HTERT RPE-1 (cell line): ENCODE measurements around the gene LMAN2.

Source experiments
- in situ Hi-C: fragments of 300-500 bp; cut with MboI; formaldehyde crosslinking; loops from 4 replicates; pipeline ENCODE4 v1.14.3; 2020; ENCODE audit warnings: low sequenced_read_pairs

LMAN2 gene

DNA sequence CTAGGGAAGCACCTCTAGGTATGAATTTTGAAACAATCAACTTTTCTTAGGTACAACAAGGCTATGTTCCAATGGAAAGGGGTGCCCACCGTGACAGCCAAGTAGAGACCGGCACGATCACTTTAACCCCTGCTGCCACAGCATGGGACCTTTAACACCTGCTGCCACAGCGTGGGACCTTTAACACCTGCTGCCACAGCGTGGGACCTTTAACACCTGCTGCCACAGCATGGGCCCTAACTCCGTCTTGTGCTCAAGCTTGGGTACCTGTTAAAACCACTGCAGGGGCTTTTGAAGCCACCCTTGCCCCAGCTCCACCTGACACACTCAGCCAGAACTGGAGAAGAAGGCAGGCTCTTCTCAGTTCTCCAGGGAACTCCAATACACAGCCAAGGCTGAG lies 21.6 kb downstream of the LMAN2 start:
- in situ Hi-C loops = no loop called here

DNA sequence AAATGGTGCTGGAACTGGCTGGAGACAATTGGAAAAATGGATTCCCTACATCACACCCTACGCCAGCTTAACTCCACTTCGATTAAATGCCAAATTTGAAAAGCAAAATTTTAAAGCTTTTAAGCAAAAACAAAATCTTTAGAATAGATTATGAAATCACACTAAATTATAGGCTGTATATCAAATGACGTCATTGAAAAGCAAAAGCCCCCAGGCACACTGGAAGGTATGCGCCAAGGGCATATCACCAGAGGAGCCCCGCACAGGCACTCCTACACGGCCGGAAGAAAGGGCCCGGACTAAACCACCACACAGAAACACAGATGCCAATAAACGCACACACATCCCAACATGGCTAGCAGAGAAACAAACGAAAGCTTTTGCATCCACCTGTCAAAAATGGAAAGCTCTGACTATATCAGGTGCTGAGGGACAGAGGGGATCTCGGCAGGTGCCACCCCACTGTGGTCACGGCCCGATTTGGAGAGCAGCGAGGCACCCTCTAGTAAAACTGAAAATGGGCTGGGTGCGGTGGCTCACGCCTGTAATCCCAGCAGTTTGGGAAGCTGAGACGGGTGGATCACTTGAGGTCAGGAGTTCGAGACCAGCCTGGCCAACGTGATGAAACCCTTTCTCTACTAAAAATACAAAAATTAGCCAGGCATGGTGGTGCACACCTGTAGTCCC lies 22.8 kb downstream of the LMAN2 start:
- in situ Hi-C loops = no loop called here

DNA sequence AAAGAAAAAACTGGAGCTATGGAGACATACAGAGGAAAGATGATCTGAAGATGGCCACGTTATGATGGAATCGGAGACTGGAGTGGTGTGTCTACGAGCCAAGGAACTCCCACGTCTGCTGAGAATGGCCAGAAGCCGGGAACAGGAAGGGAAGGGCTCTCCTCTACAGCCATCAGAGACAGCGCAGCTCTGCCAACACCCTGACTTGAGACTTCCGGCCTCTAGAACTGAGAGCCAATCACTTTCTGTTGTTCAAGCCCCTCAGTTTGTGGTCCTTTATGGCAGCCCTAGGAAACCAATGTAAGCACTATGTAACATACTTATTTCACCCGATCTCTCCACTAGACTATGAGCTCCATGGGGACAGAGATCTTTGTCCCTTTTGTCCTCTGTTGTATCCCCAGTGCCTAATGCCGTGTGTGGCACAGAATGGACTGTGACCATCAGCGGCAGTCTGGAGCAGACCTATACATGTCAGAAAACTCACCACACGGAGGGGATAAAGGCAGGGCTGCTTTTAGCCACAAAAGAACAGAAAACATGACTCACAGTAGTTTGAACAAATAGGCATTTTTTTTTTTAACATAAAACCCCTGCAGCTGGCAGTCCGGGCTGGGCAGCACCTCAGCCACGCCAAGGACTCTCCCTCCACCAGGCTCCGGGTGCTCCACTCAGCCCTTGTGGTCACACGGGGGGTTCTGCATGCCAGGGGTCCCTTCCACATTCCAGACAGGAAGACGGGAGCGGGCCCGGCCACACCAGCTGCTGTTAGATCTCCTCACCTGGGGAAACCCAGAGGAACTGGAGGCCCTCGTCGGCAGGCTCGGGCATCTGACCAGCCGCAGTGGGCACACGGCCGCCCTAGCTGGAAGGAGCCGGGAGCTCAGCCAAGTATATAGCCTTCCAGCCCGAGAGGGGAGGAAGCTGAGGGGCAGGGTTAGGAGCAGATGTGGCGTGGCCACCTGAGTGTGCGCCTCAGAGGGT lies 23.6 kb downstream of the LMAN2 start:
- in situ Hi-C loops = no loop called here

DNA sequence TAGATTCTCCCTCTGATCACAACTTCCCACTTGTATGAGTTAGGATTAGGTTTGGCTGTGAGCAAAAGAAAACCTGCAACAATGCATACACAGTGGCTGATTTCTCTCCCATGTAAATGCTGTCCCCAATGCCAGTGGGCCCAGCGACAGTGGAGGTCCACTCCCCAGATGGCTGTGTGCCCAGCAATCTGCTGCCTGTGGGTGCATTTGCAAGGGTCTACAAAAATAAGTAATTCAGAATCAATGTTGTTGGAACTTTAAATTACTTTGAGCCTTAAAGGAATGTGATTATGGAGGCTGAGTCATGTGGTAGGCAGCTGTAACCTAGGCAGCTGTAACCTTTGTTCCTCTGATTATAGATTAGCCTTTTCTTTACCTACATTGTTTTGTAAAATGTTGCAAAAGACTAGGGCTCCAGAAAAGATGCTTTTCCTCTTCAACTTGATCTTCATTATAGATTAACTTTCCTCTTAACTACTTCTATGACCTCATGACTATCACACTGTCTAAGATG lies 25.5 kb downstream of the LMAN2 start:
- in situ Hi-C loops = no loop called here

DNA sequence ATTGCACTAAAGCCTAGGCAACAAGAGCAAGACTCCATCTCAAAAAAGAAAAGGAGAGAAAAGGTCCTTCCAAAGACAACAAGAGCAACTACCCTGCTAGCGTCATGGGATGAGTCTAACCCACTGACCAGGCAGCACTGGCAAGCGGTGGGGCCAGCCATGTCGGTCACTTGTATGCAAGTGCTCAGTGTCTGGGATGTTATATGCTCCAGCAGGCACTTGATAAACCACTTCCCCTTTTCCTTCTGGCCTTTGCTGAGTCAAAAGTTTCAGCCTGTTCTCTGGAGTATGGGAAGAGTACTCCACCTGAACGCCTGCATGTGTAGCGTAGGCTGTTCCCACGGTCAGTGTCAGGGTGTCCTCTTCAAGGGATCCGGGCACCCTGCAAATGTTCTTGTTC lies 30.6 kb downstream of the LMAN2 start:
- in situ Hi-C loops = no loop called here

DNA sequence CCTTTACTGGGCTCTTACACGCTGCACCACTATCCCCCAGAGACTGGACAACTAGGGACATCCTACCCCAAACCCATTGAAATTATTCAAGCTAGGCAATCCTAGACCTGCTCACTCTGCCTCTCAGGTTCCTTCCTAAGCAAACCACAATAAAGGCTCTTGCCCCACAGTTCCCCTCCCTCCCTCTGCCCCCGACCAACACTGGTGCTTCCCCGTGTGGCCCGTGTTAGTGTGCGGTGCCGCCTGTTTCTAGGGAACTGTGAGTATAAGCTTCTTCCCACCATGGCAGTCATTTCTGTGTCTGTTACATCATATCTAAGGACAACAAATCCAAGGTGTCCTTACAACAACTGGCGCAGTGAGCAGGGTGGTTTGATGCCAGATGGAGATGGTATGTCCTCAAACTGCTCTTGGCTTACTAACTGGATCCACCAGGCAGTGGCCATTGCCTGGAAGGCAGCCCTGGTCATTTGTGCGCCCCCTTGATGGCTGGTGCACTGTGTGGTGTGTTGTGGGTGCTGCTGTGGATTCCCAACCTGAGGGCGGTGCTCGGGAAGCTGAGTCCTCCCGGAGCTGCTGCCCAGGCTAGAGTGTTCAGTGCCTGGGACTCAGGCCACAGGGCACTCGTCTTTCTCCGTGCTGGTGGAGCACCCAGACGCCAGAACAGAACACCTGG lies 31.4 kb downstream of the LMAN2 start:
- in situ Hi-C loops = no loop called here

DNA sequence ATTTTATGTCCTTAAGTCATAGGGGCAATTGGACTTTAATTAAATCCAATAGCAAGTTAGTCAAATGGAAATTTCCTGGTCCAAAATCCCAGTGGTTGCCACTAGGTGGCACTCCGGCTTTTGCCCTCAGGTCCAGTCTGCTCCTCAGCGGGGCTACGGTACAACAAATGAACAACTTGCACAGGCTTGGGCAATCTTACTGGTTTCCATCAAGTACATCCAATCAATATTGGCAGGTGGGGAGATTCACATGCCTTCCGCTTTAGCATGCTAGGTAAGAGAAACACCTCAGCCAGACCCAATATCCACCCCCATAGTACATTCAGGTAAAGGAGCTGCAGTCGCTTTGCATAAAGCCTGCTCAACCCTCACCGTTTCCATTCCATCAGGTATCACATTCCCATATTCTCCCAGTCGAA lies 33.5 kb downstream of the LMAN2 start:
- in situ Hi-C loops = no loop called here

DNA sequence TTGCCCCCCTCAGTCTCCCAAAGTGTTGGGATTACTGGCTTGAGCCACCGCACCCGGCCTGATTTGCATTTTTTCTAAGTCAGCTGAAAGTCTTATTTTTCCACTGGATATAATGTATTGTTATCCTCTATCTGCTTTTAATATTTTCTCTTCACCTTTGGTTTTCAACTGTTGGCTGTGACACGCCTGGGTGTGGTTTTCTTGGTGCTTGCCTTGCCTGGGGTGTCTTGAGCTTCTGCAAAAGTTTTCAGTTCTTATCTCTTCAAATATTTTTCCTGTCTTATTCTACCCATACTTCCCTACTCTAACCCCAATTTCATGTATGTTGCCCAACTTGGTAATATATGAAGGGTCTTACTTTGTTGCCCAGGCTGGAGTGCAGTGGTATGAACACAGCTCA lies 35.5 kb downstream of the LMAN2 start:
- in situ Hi-C loops = no loop called here

DNA sequence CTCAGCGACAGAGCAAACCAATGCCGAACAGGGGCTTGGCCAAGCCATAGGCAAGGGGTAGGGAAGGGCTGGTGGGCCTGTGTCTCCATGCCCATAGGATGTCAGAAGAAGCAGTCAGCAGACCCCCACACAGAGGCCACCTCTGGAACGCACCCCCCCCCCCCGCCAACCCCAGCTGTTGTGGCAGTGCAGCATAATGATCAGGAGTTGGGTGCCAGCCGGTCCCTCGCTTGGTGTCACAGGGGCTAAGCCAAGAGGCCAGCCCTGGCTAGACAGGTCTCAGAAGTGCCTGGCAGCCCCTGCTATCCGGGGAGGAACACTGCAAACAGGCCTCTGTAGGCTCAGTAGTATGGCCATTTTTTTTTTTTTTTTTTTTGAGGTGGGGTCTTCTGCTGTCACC lies 36.1 kb downstream of the LMAN2 start:
- in situ Hi-C loops = no loop called here

DNA sequence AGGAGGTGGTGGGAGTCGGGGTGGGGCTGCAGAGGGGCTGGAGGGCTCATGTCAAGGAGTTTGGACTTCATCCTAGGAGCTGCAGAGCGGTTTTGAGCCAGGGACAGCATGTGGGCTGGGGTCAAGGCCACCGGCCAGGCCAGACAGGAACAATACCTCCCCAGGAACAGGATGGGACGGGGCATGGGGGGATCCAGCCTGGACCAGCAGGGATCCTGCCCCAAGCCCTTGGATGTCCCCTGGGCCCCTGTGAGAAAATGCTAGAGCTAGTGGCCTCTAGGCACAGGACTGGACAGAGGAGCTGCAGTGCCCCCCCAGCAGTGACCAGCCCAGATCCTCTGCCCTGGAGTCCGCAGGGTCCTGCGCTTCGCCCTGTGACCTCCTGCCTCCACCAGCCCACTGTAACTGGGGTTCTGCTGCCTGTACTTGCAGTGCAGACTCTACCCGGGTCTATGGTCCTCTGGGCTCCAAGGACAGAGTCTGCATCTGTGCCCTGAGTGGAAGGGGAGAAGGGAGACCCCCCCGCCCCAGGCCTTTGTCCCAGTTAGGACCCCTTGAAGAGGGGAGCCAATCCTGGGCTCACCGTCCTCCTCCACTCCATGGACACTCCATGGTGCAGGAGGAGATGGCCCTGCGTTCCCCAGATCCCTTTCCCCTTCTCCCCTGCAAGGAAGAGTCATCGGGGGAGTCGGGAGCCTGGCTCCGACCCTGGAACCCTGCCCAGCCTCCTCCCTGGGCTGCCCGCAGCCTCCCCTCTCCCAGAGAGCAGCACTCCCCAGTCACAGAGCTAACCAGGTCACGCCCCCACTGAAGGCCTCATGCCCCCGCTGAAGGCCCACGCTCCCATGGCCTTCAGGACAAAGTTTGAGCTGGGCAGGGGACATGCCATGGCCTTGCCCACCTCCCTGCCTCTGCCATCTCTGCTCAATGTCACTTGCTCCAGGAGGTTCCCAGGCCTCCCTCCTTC lies 36.8 kb downstream of the LMAN2 start:
- in situ Hi-C loops = no loop called here

DNA sequence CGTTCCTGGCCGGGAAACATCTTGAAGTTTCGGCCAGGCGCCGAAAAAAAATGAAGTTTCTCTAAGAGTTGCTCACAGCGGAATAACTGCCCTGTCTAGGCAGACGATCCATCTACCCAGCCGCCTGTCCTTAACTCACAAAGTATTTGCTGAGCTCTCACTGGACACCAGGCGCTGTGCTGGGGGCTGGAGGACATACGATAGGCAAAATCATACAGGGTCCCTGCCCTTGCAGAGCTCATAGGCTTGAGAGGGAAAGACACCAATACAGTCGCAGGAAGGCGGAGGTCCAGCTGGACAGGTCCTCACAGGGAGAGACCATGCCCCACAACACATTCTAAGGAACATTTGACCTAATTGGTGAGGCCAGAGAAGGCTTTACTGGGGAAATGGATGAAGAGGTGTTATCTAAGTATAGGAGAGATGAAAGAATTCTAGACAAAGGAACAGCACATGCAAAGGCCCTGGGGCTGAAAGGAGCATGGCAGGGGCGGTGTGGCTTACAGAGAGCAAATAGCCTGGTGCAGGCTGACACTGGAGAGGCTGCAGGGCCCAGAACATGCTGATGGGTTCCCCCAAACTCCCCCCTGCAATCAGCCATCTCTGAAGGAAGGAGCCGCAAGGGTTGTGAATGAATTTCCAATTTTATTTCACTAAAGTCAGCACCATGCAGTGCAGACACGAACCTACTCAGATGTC lies 37.8 kb downstream of the LMAN2 start:
- in situ Hi-C loops = no loop called here

DNA sequence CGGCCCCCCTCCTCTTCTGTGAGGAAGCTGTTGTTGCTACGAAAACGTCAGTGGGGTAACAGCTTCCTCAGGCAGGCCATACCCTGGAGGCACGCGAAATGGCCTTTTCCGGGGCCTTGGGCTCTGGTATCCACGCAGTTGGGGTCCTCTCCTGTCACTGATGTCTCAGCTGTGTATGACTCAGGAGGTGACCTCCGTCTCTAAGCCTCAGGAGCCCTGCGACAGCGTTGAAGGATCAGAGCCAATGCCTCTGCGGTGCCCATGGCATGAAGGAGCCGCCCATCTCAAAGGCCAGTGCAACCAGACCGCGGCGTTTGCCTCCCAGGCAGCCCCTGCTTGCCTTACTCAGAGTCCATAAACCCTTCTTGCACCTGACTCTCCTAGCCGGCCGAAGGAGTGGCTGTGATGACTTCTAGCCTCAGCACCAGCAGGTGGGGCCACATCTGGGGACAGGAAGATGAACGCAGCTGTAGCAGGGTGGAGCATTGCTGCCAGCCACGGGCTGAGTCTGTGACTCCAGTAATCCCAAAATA lies 38.8 kb downstream of the LMAN2 start:
- in situ Hi-C loops = no loop called here

DNA sequence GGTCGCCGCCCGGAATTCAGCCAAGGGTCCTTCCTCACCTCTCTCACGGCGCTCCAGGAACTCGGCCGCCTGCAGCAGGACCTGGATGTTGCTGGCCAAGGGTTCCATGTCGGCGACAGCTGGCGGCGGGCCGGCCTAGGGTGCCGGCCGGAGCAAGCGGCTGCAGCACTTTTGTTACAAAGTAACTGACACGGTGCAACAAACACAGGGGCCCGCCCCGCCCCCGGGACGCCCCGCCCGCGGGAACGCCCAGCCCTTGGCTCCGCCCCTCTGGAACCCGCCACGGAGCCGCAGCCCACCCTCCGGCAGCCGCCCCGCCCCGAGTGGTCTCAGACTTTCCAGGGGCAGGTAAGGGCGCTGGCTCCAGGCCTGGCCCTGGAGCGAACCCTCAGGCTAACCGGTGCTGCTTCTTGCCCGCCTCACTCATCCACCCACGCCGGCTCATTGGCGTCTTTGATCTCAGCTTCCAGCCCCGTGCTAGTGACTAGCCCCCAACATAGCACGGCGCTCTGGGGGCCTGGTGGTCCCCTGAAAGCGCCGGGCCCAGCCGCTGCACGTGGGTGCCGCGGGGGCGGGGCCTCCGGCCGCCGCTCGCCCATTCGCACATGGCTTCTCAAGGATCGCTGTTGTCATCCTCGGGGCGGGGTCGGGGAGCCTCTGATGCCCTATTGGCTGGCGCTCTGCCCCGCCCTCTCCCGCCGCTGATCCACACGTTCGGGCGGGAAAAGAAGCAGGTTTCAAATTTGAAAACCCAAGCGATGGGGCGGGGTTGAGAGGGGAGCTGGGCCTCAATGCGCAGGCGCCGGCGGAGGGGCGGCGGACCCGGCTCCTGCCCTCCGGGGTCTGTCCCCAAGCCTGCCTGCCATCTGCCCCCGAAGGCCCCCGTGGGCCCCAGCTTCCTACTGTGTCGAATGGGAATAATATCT lies 39.5 kb downstream of the LMAN2 start, which contains the start of gene MXD3:
MXD3 (minus strand) TSS at position 176 of the 926 bp plus-strand sequence; CDS start at position 108, 68 bp downstream.
- in situ Hi-C loops = no loop called here

DNA sequence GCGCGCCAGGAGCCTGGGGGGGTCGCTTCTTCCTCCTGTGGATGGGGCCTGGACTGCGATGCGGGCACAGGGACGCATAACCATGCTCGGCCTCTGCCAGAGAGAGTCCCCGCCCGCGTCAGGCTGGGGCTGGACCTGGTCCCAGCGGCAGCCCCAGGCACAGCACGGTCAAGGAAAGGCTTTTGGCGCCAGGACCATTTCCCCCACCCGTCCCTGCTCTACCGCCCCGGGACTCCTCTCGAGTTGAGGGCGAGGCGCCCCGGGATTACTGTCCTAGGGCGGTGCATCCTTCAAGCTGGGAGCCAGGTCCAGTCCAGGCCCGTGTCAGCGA lies 40.1 kb downstream of the LMAN2 start:
- in situ Hi-C loops = no loop called here

DNA sequence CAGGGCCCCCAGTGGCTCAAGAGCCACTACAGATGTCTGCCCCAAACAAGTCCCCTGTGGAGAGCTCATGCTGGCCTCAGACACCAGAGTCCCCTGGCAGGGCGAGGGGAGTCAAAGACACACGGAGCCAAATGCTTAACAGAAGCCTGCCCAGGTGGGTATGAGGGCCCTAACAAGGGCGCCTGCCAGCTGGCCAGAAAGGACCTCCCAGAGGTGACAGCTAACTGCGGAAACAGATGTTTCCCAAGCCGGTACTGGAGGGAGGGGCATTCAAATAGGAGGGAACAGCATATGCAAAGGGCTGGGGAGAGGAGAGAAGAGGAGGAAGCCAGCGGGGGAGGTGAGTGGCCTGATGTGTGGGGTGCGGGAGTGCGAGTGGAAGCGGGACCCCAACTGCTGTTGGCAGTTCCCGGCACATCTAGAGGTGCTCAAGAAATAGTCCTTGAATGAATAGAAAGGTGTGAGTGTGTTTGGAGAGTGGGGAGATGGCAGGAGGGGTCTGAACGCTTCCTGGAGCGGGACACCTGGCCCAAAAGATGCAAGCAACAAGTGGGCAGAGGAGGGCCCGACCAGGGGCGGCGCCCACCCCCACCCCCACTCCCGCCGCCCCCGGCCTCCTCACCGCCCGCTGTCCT lies 40.6 kb downstream of the LMAN2 start:
- in situ Hi-C loops = no loop called here

DNA sequence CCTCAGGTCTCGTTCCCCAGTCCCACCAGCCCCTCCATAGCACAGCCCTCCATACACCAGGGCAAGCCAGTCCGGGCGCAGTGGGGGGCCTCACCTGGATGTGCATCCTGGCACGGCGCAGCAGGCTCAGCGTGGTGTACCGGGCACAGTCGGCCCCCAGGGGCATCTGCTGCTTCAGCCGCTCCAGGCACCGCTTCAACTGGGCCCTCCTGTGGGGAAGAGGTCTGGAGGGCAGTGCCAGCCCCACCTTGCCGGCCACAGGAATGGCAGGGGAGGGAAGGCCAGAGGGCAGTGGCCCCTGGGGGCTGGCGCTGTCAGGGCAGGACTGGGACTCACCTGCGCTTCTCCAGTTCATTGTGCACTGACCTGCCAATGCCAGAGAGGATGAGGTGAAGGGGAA lies 41.1 kb downstream of the LMAN2 start:
- in situ Hi-C loops = no loop called here

DNA sequence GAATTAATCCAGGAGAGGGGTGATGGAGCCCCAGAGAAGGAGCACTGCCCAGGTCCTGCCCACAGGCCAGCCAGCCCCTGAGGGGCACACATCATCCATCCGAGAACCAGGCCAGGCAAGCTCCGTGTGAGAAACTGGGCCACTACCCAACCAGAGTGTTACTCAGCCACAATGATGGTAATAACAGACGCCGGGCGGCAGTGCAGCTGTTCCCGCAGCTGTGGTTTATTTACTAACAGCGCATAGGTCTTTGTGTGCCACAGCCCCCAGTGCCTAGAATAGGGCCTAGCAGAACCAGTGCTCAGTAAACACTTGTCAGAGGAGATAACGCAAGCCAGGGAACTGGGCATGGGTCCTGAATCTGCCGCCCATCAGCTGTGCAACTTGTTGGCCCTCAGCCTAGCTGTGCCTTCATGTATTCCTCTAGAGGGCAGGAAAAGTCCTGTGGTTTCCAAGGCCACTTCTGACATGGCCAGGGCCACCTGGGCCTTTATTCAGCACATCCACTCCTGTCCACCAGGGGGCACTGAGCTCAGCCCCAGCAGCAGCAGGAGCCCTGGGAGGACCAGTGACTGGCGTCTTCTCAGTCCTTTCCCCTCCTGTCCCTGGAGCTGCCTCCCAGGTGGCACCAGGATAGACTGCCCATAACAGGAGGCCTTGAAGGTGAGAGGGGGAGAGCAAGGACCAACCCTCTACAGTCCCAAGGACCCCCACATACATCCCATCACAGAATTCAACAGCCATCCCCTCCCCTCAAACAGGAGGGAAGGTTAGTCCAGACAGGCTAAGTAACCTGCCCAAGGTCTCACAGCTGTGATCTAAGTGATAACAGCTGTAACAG lies 41.9 kb downstream of the LMAN2 start:
- in situ Hi-C loops = no loop called here
